CD14-positive monocyte (primary cell): ENCODE results near the gene CCDC93. TPM values are rescaled to one million over a fixed set of nuclear protein-coding genes. Genes with fewer than 3 reads are reported as not detected.

Source experiments
- DNase-seq, 3 donors: peaks; one replicate each; pipeline ENCODE4 v3.0.0-alpha.2; 2011 to 2022
- H2AFZ ChIP-seq: 2 replicates; pipeline ENCODE4 v1.6.0; 2012; ENCODE audit warnings: mild to moderate bottlenecking, low read depth, low read length, inconsistent platforms; ENCODE audit not compliant: insufficient read depth, poor library complexity, severe bottlenecking
- H3K27ac ChIP-seq, 2 donors: 1 replicate in 1 of 2; 2 replicates in 1 of 2; pipeline ENCODE4 v1.5.1; 2012 to 2013; ENCODE audit warnings: low read length in 2 of 2, control low read depth in 1 of 2, inconsistent platforms in 1 of 2, low read depth in 1 of 2, mild to moderate bottlenecking in 1 of 2
- H3K27me3 ChIP-seq, 2 donors: one replicate each; pipeline versions ENCODE4 v1.6.0 to v1.6.1; 2011 to 2013; ENCODE audit warnings: low read length in 2 of 2; ENCODE audit not compliant: control insufficient read depth in 2 of 2, insufficient read depth in 2 of 2
- H3K36me3 ChIP-seq, 2 donors: replicated peaks in 1 of 2; 1 replicate in 1 of 2; 2 replicates in 1 of 2; pipeline versions ENCODE4 v1.5.1 to v1.6.1; 2012 to 2013; ENCODE audit warnings: low read length in 2 of 2, control low read depth in 1 of 2, inconsistent platforms in 1 of 2, mild to moderate bottlenecking in 1 of 2; ENCODE audit not compliant: insufficient read depth in 2 of 2, control insufficient read depth in 1 of 2
- H3K4me1 ChIP-seq, 2 donors: 1 replicate in 1 of 2; 2 replicates in 1 of 2; pipeline versions ENCODE4 v1.5.1 to v1.6.1; 2012 to 2013; ENCODE audit warnings: low read length in 2 of 2, control low read depth in 1 of 2, inconsistent platforms in 1 of 2, mild to moderate bottlenecking in 1 of 2, moderate library complexity in 1 of 2; ENCODE audit not compliant: insufficient read depth in 2 of 2, control insufficient read depth in 1 of 2
- H3K4me2 ChIP-seq: replicated peaks from 2 replicates; pipeline ENCODE3; 2012; ENCODE audit warnings: low read length, moderate library complexity, mild to moderate bottlenecking; ENCODE audit not compliant: poor library complexity, severe bottlenecking; ENCODE audit errors: extremely low read depth
- H3K4me3 ChIP-seq, 3 experiments: fragments of 200-600 bp in 1 of 3; sonication (generic) in 1 of 3; replicated peaks in 1 of 3; 1 replicate in 2 of 3; 2 replicates in 1 of 3; pipeline ENCODE4 v1.5.1; 2011 to 2013; ENCODE audit warnings: low read length in 3 of 3, mild to moderate bottlenecking in 3 of 3, control low read depth in 2 of 3, low read depth in 2 of 3, inconsistent platforms in 1 of 3, moderate library complexity in 1 of 3
- H3K79me2 ChIP-seq: 2 replicates; pipeline ENCODE4 v1.6.0; 2012; ENCODE audit warnings: mild to moderate bottlenecking, control low read depth, inconsistent platforms, low read length, moderate library complexity; ENCODE audit not compliant: insufficient read depth
- H3K9ac ChIP-seq: 2 replicates; pipeline ENCODE4 v1.6.0; 2017; ENCODE audit warnings: low read length, mild to moderate bottlenecking; ENCODE audit not compliant: insufficient read depth, poor library complexity, severe bottlenecking
- H3K9me3 ChIP-seq, 2 donors: replicated peaks in 1 of 2; 1 replicate in 1 of 2; 2 replicates in 1 of 2; pipeline versions ENCODE4 v1.5.1 to v1.6.1; 2012 to 2013; ENCODE audit warnings: low read length in 2 of 2, control low read depth in 1 of 2; ENCODE audit not compliant: control insufficient read depth in 1 of 2, insufficient read depth in 1 of 2
- H4K20me1 ChIP-seq: 2 replicates; pipeline ENCODE4 v1.6.0; 2012; ENCODE audit warnings: mild to moderate bottlenecking, low read length, control low read depth, moderate library complexity; ENCODE audit not compliant: insufficient read depth
- H3K27ac Mint-ChIP-seq, 7 donors: one replicate each; pipeline ENCODE4 v1.8.0; 2020; ENCODE audit warnings: mild to moderate bottlenecking in 7 of 7, mixed read lengths in 7 of 7, moderate library complexity in 6 of 7, inconsistent platforms in 2 of 7
- H3K27me3 Mint-ChIP-seq, 3 donors: one replicate each; pipeline ENCODE4 v1.8.0; 2021 to 2022; ENCODE audit warnings: low read depth in 3 of 3, mild to moderate bottlenecking in 3 of 3, mixed read lengths in 3 of 3, moderate library complexity in 3 of 3, inconsistent platforms in 1 of 3
- H3K36me3 Mint-ChIP-seq, 2 donors: one replicate each; pipeline ENCODE4 v1.8.0; 2020; ENCODE audit warnings: mixed read lengths in 2 of 2, inconsistent platforms in 1 of 2, mild to moderate bottlenecking in 1 of 2
- H3K4me1 Mint-ChIP-seq: one replicate; pipeline ENCODE4 v1.8.0; 2020; ENCODE audit warnings: mild to moderate bottlenecking, mixed read lengths
- H3K4me3 Mint-ChIP-seq, 2 donors: one replicate each; pipeline ENCODE4 v1.8.0; 2020; ENCODE audit warnings: mild to moderate bottlenecking in 2 of 2, mixed read lengths in 2 of 2, moderate library complexity in 1 of 2
- H3K9me3 Mint-ChIP-seq, 7 donors: one replicate each; pipeline ENCODE4 v1.8.0; 2020 to 2022; ENCODE audit warnings: mixed read lengths in 7 of 7, mild to moderate bottlenecking in 6 of 7, moderate library complexity in 6 of 7, inconsistent platforms in 2 of 7
- CTCF ChIP-seq: fragments of 200-600 bp; IDR thresholded peaks from one replicate; pipeline ENCODE4 v1.8.0; 2022; ENCODE audit warnings: antibody characterized with exemption, mild to moderate bottlenecking
- WGBS: methylation state at CpG from one replicate; pipeline ENCODE4 v1.1.5; 2013; ENCODE audit warnings: missing lambda C conversion rate; ENCODE audit not compliant: insufficient coverage; 5-methylcytosine and 5-hydroxymethylcytosine counted together
- intact Hi-C, 2 donors: fragments of 100-400 bp; cut with micrococcal nuclease; formaldehyde crosslinking; loops; one replicate each; pipeline versions ENCODE4 v1.15.0 to v1.15.1; 2023
- polyA plus RNA-seq, 3 donors: library from polyadenylated mRNA; depleted of rRNA in 1 of 3; unstranded in 2 of 3; stranded (reverse) in 1 of 3; fragments of 300-500 nt in 2 of 3; fragments of >200 nt in 1 of 3; fragmentation: Illumina TruSeq in 2 of 3; gene quantifications; 1 replicate in 2 of 3; 2 replicates in 1 of 3; pipeline ENCODE4 v1.2.3, GENCODE V29; 2012 to 2021

The CCDC93 gene
- polyA plus RNA-seq, 3 donors, result 2.5 to 20.7 (median 5.8) TPM

- Mint-ChIP-seq H3K27me3 (peaks cover 4 to 5% (median 4%) of the 10 kb centered on the region in 3 donors), H3K36me3 (no peaks in the 10 kb centered on the region), H3K27ac (no peak overlapping the region), H3K4me3 (no peak overlapping the region), H3K9me3 (peaks cover 0 to 19% (median 13%) of the 10 kb centered on the region in 7 donors), H3K4me1 (no peaks in the 10 kb centered on the region)
- Histone ChIP-seq H4K20me1 (no peaks in the 10 kb centered on the region), H3K4me1 (no peaks in the 10 kb centered on the region), H3K4me3 (no peak overlapping the region), H3K9ac (no peak overlapping the region), H3K36me3 (no peaks in the 10 kb centered on the region), H3K27me3 (no peaks in the 10 kb centered on the region), H3K9me3 (peaks cover 2 to 4% of the 10 kb centered on the region in 2 donors), H3K79me2 (no peaks in the 10 kb centered on the region), H2AFZ (no peak overlapping the region), H3K4me2 (no peak overlapping the region), H3K27ac (no peak overlapping the region)
- WGBS, result no CpG with 5 or more reads among the region's 1 CpG
- intact Hi-C loops, result no loop called here
- TF ChIP-seq CTCF, result no peak
- no peak for DNase-seq
These were observed 125.0 kb downstream of the CCDC93 start for GRCh38 chr2:117888897-117889296.

- no peaks in the 10 kb centered on the region for H4K20me1 ChIP-seq
- DNase-seq, result no peak
- intact Hi-C loops, result no loop called here
- no peaks in the 10 kb centered on the region for H3K27me3 ChIP-seq
- no peak for TF ChIP-seq CTCF
- no peak overlapping the region for H3K27ac ChIP-seq
- H2AFZ ChIP-seq, result no peak overlapping the region
- H3K9ac ChIP-seq, result no peak overlapping the region
- no peaks in the 10 kb centered on the region for H3K79me2 ChIP-seq
- WGBS, result no CpG with 5 or more reads among the region's 2 CpGs
- Mint-ChIP-seq H3K36me3 (no peaks in the 10 kb centered on the region), H3K9me3 (peaks cover 6 to 34% (median 25%) of the 10 kb centered on the region in 7 donors), H3K27ac (no peak overlapping the region), H3K27me3 (peaks cover 4 to 5% (median 4%) of the 10 kb centered on the region in 3 donors), H3K4me1 (no peaks in the 10 kb centered on the region), H3K4me3 (no peak overlapping the region)
- H3K4me3 ChIP-seq, result no peak overlapping the region
- H3K4me1 ChIP-seq, result no peaks in the 10 kb centered on the region
- no peak overlapping the region for H3K4me2 ChIP-seq
- H3K9me3 ChIP-seq, result peaks cover 12 to 17% of the 10 kb centered on the region in 2 donors
- no peaks in the 10 kb centered on the region for H3K36me3 ChIP-seq
These were observed 128.6 kb downstream of the CCDC93 start for GRCh38 chr2:117885308-117885707.
